PC-3 (cell line): ENCODE results near the gene BORCS8.

Experiments used
- CTCF ChIP-seq: fragments of 300-600 bp; sonication (generic); conservative IDR thresholded peaks from 2 replicates; pipeline ENCODE4 v1.5.1; 2017; ENCODE audit warnings: antibody characterized with exemption, low read depth, mild to moderate bottlenecking, low read length
- EZH2 ChIP-seq: fragments of 300-600 bp; sonication (generic); IDR thresholded peaks from one replicate; pipeline ENCODE4 v1.6.1; 2017; ENCODE audit warnings: antibody characterized with exemption, mild to moderate bottlenecking, low read length; ENCODE audit not compliant: unreplicated experiment
- EZH2phosphoT487 ChIP-seq: fragments of 300-600 bp; sonication (generic); IDR thresholded peaks from 2 replicates; pipeline ENCODE4 v1.6.1; 2018; ENCODE audit warnings: mild to moderate bottlenecking, antibody characterized with exemption, low read length, borderline replicate concordance

- no peak for TF ChIP-seq CTCF
- TF ChIP-seq EZH2phosphoT487: no peak
- no peak for TF ChIP-seq EZH2
These were observed 16.0 kb upstream of the BORCS8 start for GRCh38 chr19:19207637-19208572.
